Measurements from ENCODE around the gene STK16.
A peak's percentile ranks its signal among the peaks of the same experiment; 100 is the strongest.

The STK16 gene

DNA sequence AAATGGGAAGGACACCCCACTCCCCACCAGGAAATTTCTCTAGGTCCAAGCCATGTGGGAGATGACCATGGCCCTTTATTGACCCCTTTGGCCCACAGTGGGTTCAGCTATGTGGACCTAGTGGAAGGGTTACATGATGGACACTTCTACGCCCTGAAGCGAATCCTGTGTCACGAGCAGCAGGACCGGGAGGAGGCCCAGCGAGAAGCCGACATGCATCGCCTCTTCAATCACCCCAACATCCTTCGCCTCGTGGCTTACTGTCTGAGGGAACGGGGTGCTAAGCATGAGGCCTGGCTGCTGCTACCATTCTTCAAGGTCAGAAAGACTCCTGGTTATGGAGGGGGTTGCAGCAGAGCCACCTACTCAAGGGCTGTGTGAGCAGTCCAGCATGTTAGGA lies 1.3 kb downstream of the STK16 start:
- TF ChIP-seq, protein P1, sequence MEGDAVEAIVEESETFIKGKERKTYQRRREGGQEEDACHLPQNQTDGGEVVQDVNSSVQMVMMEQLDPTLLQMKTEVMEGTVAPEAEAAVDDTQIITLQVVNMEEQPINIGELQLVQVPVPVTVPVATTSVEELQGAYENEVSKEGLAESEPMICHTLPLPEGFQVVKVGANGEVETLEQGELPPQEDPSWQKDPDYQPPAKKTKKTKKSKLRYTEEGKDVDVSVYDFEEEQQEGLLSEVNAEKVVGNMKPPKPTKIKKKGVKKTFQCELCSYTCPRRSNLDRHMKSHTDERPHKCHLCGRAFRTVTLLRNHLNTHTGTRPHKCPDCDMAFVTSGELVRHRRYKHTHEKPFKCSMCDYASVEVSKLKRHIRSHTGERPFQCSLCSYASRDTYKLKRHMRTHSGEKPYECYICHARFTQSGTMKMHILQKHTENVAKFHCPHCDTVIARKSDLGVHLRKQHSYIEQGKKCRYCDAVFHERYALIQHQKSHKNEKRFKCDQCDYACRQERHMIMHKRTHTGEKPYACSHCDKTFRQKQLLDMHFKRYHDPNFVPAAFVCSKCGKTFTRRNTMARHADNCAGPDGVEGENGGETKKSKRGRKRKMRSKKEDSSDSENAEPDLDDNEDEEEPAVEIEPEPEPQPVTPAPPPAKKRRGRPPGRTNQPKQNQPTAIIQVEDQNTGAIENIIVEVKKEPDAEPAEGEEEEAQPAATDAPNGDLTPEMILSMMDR (IDR thresholded peaks at IDR 0.05; ENCODE audit: borderline replicate concordance, control extremely low read depth, extremely low read depth, insufficient read depth, missing control alignments), result no peak
- in situ Hi-C loops (cut with MboI; ENCODE audit: low sequenced_read_pairs, unreplicated experiment), result no loop called here

DNA sequence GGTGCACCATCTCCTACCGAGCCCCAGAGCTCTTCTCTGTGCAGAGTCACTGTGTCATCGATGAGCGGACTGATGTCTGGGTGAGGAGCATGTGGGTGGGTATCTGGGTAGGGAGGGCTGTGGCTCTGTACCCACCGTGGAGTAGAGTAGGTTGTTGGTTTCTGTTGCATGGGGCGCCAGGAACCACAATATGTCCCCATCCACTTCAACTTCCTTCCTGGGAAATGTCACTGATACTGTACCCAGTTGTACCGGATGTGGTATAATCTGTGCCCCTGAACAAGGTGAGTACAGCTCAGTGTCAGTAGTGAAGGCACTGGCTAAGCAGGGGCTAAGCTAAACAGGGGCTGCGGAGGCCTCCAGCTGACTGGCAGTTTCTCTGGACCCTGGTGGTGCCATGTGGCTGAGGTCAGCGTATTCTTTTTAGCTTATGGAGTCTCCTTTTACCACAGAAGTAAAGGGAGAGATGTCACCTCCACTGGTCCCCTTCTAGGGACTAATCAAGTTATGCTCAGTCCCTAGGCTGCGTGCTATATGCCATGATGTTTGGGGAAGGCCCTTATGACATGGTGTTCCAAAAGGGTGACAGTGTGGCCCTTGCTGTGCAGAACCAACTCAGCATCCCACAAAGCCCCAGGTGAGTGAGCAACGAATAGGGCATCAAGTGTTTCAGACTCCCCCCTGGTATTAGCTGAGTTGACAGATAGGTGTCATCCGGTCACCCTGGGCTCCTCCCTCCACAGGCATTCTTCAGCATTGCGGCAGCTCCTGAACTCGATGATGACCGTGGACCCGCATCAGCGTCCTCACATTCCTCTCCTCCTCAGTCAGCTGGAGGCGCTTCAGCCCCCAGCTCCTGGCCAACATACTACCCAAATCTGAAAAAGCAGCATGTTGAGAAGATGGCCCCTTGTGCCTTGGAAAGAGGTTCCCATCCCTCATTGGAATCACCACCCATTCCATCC lies 2.7 kb downstream of the STK16 start:
- DNase-seq (ENCODE audit: low spot score), result no peak
- TF ChIP-seq, protein P1 (IDR thresholded peaks at IDR 0.05; ENCODE audit: borderline replicate concordance, control extremely low read depth, extremely low read depth, insufficient read depth, missing control alignments), result no peak
- in situ Hi-C loops (cut with MboI; ENCODE audit: low sequenced_read_pairs, unreplicated experiment), result no loop called here

More for the DNA sequence above, 1.3 kb downstream of the STK16 start:
- no peak for DNase-seq (ENCODE audit: low spot score)

DNA sequence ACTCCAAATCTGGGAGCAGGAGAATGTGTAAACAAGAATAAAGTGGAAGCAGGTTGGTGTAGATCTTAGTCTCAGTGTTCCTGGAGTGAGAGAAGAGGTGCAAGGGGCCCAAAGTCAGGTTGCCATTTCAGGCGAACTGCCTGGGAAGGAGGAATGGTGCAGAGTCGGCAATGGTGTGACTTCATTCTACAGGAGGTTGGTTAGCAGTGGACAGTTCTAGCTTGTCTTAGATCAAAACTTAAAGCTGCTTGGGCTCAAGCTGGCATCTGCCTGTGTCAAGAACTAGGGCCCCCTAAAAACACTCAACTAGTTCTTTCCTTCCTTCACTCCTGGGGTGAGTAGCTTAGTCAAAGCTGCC lies 3.5 kb downstream of the STK16 start:
- TF ChIP-seq, protein P1 (IDR thresholded peaks at IDR 0.05; ENCODE audit: borderline replicate concordance, control extremely low read depth, extremely low read depth, insufficient read depth, missing control alignments), result no peak
- DNase-seq (ENCODE audit: low spot score), result no peak
- in situ Hi-C loops (cut with MboI; ENCODE audit: low sequenced_read_pairs, unreplicated experiment), result no loop called here

DNA sequence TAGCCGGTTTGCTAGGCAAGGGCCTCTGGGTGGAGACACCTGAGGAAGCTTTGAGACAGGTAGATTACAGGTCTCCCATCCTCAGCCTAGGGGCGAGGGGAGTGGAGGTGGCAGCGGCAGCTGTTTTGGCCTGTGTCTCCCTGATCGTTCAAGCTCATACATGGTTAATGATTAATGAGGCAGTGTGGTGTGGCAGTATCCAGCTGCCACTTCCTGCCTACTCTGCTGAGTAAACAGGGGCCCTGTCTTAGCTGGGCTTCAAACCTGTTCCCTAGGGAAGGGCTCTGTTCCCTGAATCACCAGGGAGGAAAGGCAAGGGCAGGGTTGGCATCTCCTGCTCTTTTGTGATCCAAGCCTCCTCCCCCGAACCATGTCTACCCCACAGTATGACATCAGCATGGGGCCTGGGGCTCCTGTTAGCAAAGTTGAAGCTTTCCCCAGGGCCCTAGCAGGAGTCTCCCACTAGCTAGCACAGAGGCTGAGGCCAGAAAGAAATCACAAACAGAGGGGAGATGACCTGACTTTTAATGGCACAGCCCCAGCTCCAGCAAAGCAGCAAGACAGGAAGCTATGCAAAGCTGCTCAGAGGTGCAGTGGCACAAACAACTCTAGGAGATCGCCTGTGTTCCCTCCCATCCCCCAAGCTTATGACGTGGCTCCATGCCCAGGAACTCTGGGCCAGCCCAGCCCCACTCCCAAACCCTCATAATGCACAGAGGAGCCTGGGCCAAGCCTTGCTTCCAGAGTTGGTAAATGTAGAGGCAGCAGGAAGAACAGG lies 4.1 kb downstream of the STK16 start:
- TF ChIP-seq, protein P1 (IDR thresholded peaks at IDR 0.05; ENCODE audit: borderline replicate concordance, control extremely low read depth, extremely low read depth, insufficient read depth, missing control alignments), result no peak
- DNase-seq (ENCODE audit: low spot score), result peak; percentile 40
- in situ Hi-C loops (cut with MboI; ENCODE audit: low sequenced_read_pairs, unreplicated experiment), result no loop called here

DNA sequence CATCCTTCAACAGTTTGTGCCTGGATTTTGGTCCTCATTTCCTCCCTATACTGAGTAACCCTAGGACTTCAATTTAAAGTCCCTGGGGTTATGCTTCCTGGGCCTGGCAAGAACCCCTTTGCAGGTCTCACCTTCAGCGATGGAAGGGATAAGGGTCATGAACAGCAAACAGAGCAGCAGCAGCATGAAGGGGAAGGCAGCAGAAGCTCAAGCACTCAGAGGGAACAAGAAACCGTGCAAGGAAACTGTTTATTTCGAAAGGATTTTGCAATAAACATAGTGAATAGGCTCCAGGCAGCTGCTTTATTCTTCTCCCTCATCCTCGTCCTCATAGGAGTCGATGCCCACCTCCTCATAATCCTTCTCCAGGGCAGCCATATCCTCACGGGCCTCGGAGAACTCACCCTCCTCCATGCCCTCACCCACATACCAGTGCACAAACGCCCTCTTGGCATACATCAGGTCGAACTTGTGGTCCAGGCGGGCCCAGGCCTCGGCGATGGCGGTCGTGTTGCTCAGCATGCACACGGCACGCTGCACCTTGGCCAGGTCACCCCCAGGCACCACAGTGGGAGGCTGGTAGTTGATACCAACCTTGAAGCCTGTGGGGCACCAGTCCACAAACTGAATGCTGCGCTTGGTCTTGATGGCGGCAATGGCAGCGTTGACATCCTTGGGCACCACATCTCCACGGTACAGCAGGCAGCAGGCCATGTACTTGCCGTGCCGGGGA lies 4.9 kb downstream of the STK16 start:
- TF ChIP-seq, protein P1 (IDR thresholded peaks at IDR 0.05; ENCODE audit: borderline replicate concordance, control extremely low read depth, extremely low read depth, insufficient read depth, missing control alignments), result no peak
- in situ Hi-C loops (cut with MboI; ENCODE audit: low sequenced_read_pairs, unreplicated experiment), result no loop called here
- no peak for DNase-seq (ENCODE audit: low spot score)

DNA sequence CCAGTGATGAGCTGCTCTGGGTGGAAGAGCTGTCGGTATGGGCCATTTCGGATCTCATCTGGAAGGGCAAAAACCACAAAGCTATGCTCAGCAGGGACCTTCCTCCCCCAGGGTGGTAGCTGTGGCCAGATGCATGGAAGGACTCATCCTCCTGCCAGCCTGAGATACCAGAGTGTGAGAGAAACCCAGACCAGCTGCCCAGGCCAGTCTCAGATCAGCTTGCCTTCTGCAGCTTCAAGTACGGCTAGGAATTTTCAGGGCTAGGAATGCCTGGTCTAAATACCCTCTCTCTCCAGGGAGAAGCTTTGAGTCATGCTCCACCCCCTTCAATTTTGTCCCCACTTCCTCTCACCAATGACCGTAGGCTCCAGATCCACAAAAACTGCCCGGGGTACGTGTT lies 6.4 kb downstream of the STK16 start:
- in situ Hi-C loops (cut with MboI; ENCODE audit: low sequenced_read_pairs, unreplicated experiment), result no loop called here
- DNase-seq (ENCODE audit: low spot score), result no peak
- TF ChIP-seq, protein P1 (IDR thresholded peaks at IDR 0.05; ENCODE audit: borderline replicate concordance, control extremely low read depth, extremely low read depth, insufficient read depth, missing control alignments), result no peak
